Endothelial cell of umbilical vein (primary cell): ENCODE data around the gene MACROD2. TPM values are rescaled to one million over a fixed set of nuclear protein-coding genes. Genes with fewer than 3 reads are reported as not detected.

Experiments used
- BruUV-seq: library from RNA; stranded (reverse); fragments of 400-500 nt; replicated peaks from 2 replicates; lab custom pipeline; 2021; lab: Mats Ljungman, UMichigan
- CTCF ChIA-PET: fragments of 300-600, 350-600 bp; sonication (Branson Sonifier 250); formaldehyde crosslinking; loops from one replicate; lab custom pipeline; 2021; ENCODE audit warnings: antibody characterized with exemption, inconsistent platforms; lab: Charles Lee
- POLR2A ChIA-PET: fragments of 300-600, 350-600 bp; sonication (Branson Sonifier 250); formaldehyde crosslinking; loops from one replicate; lab custom pipeline; 2021; ENCODE audit warnings: antibody characterized with exemption, inconsistent platforms; lab: Charles Lee
- DNase-seq: peaks from one replicate; pipeline ENCODE4 v3.0.0-alpha.2; 2011; ENCODE audit warnings: low read depth, low spot score
- FAIRE-seq: peaks from 2 replicates; lab custom pipeline; 2011; peaks lifted over from hg19 to GRCh38; lab: Jason Lieb, UNC
- H2AFZ ChIP-seq: 2 replicates; pipeline ENCODE4 v1.6.0; 2012; ENCODE audit warnings: low read depth, low read length, control low read depth, inconsistent platforms
- H3K27ac ChIP-seq: 2 replicates; pipeline ENCODE4 v1.5.1; 2011; ENCODE audit warnings: low read depth, mild to moderate bottlenecking, control low read depth, low read length, moderate library complexity; ENCODE audit not compliant: insufficient read depth
- H3K27me3 ChIP-seq, 2 experiments: 2 replicates each; pipeline versions ENCODE4 v1.6.0 to v1.6.1; 2011; ENCODE audit warnings: low read length in 2 of 2, mixed read lengths in 1 of 2; ENCODE audit not compliant: control insufficient read depth in 2 of 2, insufficient read depth in 2 of 2
- H3K36me3 ChIP-seq, 2 experiments: 2 replicates in 1 of 2; 3 replicates in 1 of 2; pipeline ENCODE4 v1.5.1; 2011; ENCODE audit warnings: low read length in 2 of 2, mild to moderate bottlenecking in 1 of 2, moderate library complexity in 1 of 2; ENCODE audit not compliant: control insufficient read depth in 2 of 2, insufficient read depth in 2 of 2; ENCODE audit errors: extremely low read depth in 1 of 2
- H3K4me1 ChIP-seq: 3 replicates; pipeline ENCODE4 v1.5.1; 2011; ENCODE audit warnings: mild to moderate bottlenecking, low read length; ENCODE audit not compliant: control insufficient read depth, insufficient read depth; ENCODE audit errors: extremely low read depth
- H3K4me2 ChIP-seq: 2 replicates; pipeline ENCODE4 v1.6.1; 2011; ENCODE audit warnings: low read length, control low read depth, mixed read lengths; ENCODE audit not compliant: insufficient read depth
- H3K4me3 ChIP-seq, 3 experiments: fragments of 200-600 bp in 1 of 3; sonication (generic), shearing (Covaris generic) in 1 of 3; replicated peaks in 1 of 3; 2 replicates each; pipeline ENCODE4 v1.5.1; 2011 to 2016; ENCODE audit warnings: control low read depth in 3 of 3, low read length in 3 of 3, mild to moderate bottlenecking in 2 of 3, inconsistent platforms in 1 of 3, low read depth in 1 of 3, moderate library complexity in 1 of 3; ENCODE audit not compliant: insufficient read depth in 1 of 3
- H3K79me2 ChIP-seq: 2 replicates; pipeline ENCODE4 v1.6.0; 2012; ENCODE audit warnings: low read length, inconsistent platforms; ENCODE audit not compliant: control insufficient read depth, insufficient read depth
- H3K9ac ChIP-seq: replicated peaks from 2 replicates; pipeline ENCODE3; 2011; ENCODE audit warnings: low read length, control low read depth; ENCODE audit not compliant: insufficient read depth; ENCODE audit errors: extremely low read depth
- H3K9me1 ChIP-seq: replicated peaks from 3 replicates; pipeline ENCODE4 v1.6.0; 2011; ENCODE audit warnings: mild to moderate bottlenecking, low read length; ENCODE audit not compliant: control insufficient read depth, insufficient read depth; ENCODE audit errors: extremely low read depth
- H3K9me3 ChIP-seq: replicated peaks from 2 replicates; pipeline ENCODE4 v1.5.1; 2012; ENCODE audit warnings: low read length, inconsistent platforms; ENCODE audit not compliant: control insufficient read depth, insufficient read depth
- H4K20me1 ChIP-seq: replicated peaks from 2 replicates; pipeline ENCODE3; 2011; ENCODE audit warnings: mild to moderate bottlenecking, low read length; ENCODE audit not compliant: control insufficient read depth, insufficient read depth; ENCODE audit errors: extremely low read depth
- CTCF ChIP-seq, 2 donors: IDR thresholded peaks; 1 replicate in 1 of 2; 2 replicates in 1 of 2; pipeline ENCODE4 v1.5.1; 2011; ENCODE audit warnings: low read length in 2 of 2, mild to moderate bottlenecking in 2 of 2, moderate library complexity in 2 of 2, control low read depth in 1 of 2, inconsistent platforms in 1 of 2, low read depth in 1 of 2; ENCODE audit not compliant: insufficient read depth in 1 of 2; ENCODE audit errors: extremely low read depth in 1 of 2
- EZH2 ChIP-seq: IDR thresholded peaks from 2 replicates; pipeline ENCODE4 v1.6.1; 2012; ENCODE audit warnings: borderline replicate concordance, low read depth, mild to moderate bottlenecking, moderate library complexity, low read length, inconsistent platforms; ENCODE audit not compliant: severe bottlenecking
- FOS ChIP-seq: IDR thresholded peaks from 2 replicates; pipeline ENCODE4 v1.6.1; 2011; ENCODE audit warnings: mild to moderate bottlenecking, low read length, moderate library complexity, borderline replicate concordance; ENCODE audit not compliant: insufficient read depth
- GATA2 ChIP-seq: IDR thresholded peaks from 2 replicates; pipeline ENCODE4 v1.7.0; 2011; ENCODE audit warnings: low read depth, mild to moderate bottlenecking, moderate library complexity, mixed read lengths, low read length; ENCODE audit not compliant: insufficient read length, insufficient read depth
- JUN ChIP-seq: IDR thresholded peaks from 2 replicates; pipeline ENCODE4 v1.6.1; 2011; ENCODE audit warnings: borderline replicate concordance, low read depth; ENCODE audit not compliant: insufficient read length, insufficient read depth
- MAX ChIP-seq: IDR thresholded peaks from 2 replicates; pipeline ENCODE4 v1.6.1; 2011; ENCODE audit not compliant: insufficient read depth, insufficient read length
- MYC ChIP-seq: IDR thresholded peaks from one replicate; pipeline ENCODE4 v1.6.1; 2011; ENCODE audit warnings: mild to moderate bottlenecking, low read depth, low read length
- POLR2A ChIP-seq: IDR thresholded peaks from 2 replicates; pipeline ENCODE4 v1.6.1; 2012; ENCODE audit warnings: low read depth, mild to moderate bottlenecking, control low read depth, low read length
- POLR2AphosphoS5 ChIP-seq: IDR thresholded peaks from 2 replicates; pipeline ENCODE4 v1.6.1; 2012; ENCODE audit warnings: low read depth, mild to moderate bottlenecking, control low read depth, low read length, moderate library complexity; ENCODE audit not compliant: insufficient read depth
- dilution Hi-C: fragments of 300-500 bp; cut with MboI; formaldehyde crosslinking; loops from one replicate; pipeline ENCODE4 v1.15.0; 2019; ENCODE audit warnings: low sequenced_read_pairs; ENCODE audit not compliant: extremely low pct_ligation_motif_present
- intact Hi-C: fragments of 100-400 bp; cut with micrococcal nuclease; formaldehyde crosslinking; loops from one replicate; pipeline ENCODE4 v1.10.0; 2022
- polyA plus RNA-seq, 4 experiments: library from polyadenylated mRNA; depleted of rRNA in 3 of 4; stranded (reverse) in 3 of 4; unstranded in 1 of 4; fragments of >200 nt; gene quantifications; 2 replicates each; pipeline versions ENCODE4 v1.2.1 to v1.2.3, GENCODE V29; 2011 to 2012; ENCODE audit warnings: missing spikeins in 1 of 4
- total RNA-seq: library from RNA; stranded (reverse); gene quantifications from 2 replicates; pipeline ENCODE4 v1.2.3, GENCODE V29; 2021

The MACROD2 gene
- total and polyA plus RNA-seq, 2 donors (not counting 3 experiments of a cell fraction or from before 2014, with no cell fraction given) = 0.11 to 0.73 TPM

- Histone ChIP-seq H3K9me1 (no peaks in the 10 kb centered on the region), H3K4me1 (peaks cover 17% of the 10 kb centered on the region), H3K9me3 (no peaks in the 10 kb centered on the region), H4K20me1 (no peaks in the 10 kb centered on the region), H3K27me3 (no peaks in the 10 kb centered on the region), H3K27ac (no peak overlapping the region), H3K36me3 (no peaks in the 10 kb centered on the region), H3K79me2 (no peaks in the 10 kb centered on the region), H2AFZ (no peak overlapping the region), H3K9ac (no peak overlapping the region), H3K4me3 (no peak overlapping the region), H3K4me2 (no peak overlapping the region)
- CTCF ChIA-PET = no interaction called here
- POLR2A ChIA-PET = no interaction called here
- no peak for TF ChIP-seq FOS
- TF ChIP-seq CTCF (IDR thresholded peaks at IDR 0.05; ENCODE audit: extremely low read depth in 1 of 2, insufficient read depth in 1 of 2, low read depth in 1 of 2, low read length in 2 of 2) = peak in 1 of 2 donors; percentile 32
- dilution Hi-C loops = no loop called here
- DNase-seq (no peak), FAIRE-seq (no peak)
- no TSS peak for BruUV-seq
- intact Hi-C loops = no loop called here
Observed at GRCh38 chr20:15708984-15709598, 1713.8 kb downstream of the MACROD2 start.

- H3K9me1 ChIP-seq = no peaks in the 10 kb centered on the region
- DNase-seq (no peak), FAIRE-seq (no peak)
- H4K20me1 ChIP-seq = no peaks in the 10 kb centered on the region
- no peaks in the 10 kb centered on the region for H3K36me3 ChIP-seq
- H3K9ac ChIP-seq = no peak overlapping the region
- H3K4me1 ChIP-seq = peaks cover 7% of the 10 kb centered on the region
- no TSS peak for BruUV-seq
- H3K9me3 ChIP-seq = no peaks in the 10 kb centered on the region
- no peak overlapping the region for H3K27ac ChIP-seq
- H3K4me2 ChIP-seq = no peak overlapping the region
- TF ChIP-seq FOS = no peak
- TF ChIP-seq EZH2 = no peak
- no peak for TF ChIP-seq GATA2
- no peak for TF ChIP-seq JUN
- no peak for TF ChIP-seq POLR2A
- TF ChIP-seq POLR2AphosphoS5 = no peak
- no peak for TF ChIP-seq MAX
- TF ChIP-seq MYC = no peak
- TF ChIP-seq CTCF (IDR thresholded peaks at IDR 0.05; ENCODE audit: extremely low read depth in 1 of 2, insufficient read depth in 1 of 2, low read depth in 1 of 2, low read length in 2 of 2) = no peak
- H3K27me3 ChIP-seq = no peaks in the 10 kb centered on the region
- no peak overlapping the region for H3K4me3 ChIP-seq
- ChIA-PET CTCF (no interaction called here), POLR2A (no interaction called here)
- intact Hi-C loops = no loop called here
- no peak overlapping the region for H2AFZ ChIP-seq
- no peaks in the 10 kb centered on the region for H3K79me2 ChIP-seq
- dilution Hi-C loops = no loop called here
Observed at GRCh38 chr20:15710636-15711035, 1715.3 kb downstream of the MACROD2 start.
